Islet of Langerhans (tissue), 1 donor: Measurements from ENCODE around the gene THSD4.

ENCODE experiments used
- FAIRE-seq: peaks from one replicate; lab custom pipeline; 2011; peaks lifted over from hg19 to GRCh38; lab: Jason Lieb, UNC

The THSD4 gene

DNA sequence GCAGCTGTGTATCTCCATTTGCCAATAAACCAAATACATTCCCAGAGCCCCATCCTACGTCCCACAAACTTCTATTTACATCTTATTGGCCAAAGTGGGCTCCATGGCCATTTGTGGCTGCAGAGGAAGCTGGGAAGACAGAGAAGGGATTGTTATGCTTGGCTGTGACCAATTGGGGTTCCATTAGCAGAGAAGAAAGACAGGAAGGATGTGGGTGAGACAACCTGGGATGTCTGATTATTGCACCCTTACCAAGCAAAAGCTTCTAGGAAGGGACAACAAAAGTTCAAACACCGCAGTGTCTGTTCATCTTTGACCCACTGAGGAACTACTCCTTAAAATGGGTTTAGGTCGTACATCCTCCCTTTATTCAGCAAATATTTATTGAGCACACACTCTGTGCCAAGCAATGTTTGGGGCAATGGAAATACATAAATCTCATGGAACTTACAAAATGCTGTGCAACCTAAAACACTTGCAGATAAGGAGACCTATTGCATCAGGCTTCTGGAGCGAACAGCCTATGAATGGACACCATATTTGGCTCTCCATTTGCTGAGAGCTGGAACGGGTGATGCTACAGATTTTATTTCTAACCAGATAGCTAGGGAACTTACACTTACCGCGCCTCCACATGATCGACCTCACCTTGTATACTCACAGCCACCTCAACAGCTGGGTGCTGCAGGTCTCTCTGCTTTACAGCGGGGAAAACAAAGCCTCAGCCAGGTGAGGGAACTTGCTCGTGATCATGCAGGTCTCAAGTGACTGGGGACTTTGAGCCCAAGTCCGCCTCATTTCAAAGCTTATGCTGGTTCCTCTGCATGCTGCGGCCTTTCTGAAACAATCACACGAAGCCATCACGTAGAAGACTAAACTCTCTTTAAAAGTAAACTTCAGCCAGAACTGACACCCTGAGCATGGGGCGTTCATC is 673.6 kb downstream of the THSD4 start:
- FAIRE-seq, result no peak

- no peak for FAIRE-seq
Measured at GRCh38 chr15:71789616-71790015, 674.3 kb downstream of the THSD4 start.

DNA sequence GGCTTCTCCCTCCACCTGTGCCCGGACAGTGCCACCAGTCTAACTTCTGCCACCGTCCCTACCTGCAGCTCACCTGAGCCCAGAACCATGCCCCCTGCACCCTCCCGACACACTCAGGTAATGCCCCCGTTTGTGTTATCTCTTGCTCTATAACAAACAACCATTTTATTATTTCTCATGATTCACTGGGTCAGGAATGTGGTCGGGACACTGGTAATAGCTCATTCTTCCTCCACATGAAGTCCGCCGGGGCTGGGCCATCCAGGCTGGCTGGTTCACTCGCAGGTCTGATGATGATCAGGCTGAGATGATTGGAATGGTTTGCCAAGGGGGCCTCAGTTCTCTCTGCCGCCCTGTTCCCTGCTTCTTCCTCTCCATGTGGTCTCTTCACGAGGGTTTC is 674.8 kb downstream of the THSD4 start:
- no peak for FAIRE-seq

- FAIRE-seq, result no peak
Measured at GRCh38 chr15:71791975-71792374, 676.7 kb downstream of the THSD4 start.

DNA sequence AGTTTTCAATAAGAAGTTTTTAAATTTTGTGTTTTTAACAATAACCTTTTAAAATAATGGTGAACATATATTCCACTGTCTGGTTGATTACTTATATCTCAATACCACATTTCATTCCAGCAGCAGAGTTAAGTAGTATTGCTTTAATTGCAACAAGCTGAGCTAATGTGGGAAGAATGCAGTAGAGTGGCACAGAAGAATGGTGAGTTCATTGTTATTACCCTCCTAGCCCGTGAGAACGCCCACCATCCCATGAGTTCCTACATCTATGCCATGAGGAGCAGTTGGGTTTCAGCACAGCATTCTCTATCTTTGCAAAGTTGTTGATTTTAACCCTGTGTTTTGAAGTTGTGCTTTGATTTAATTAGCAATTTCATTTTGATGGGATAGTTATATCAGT is 677.2 kb downstream of the THSD4 start:
- no peak for FAIRE-seq

DNA sequence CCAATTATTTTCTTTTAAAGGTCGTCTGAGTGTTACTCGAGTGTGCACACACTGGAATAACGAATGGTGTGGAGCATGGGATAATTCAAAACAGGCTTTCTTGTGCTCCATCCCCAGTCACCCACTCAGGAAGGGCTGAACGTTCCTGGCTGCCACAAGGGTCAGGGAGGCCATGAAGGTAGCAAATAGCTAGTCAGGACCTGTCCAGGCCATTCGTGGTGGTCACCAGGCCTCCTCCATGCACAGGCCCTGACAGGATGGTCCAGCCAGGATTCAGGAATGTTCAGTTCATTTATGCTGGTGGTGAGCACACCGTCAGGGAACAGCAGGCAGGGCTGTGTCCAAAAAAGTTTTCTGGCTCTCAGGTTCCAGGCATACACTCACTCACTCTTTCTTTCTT is 683.4 kb downstream of the THSD4 start:
- no peak for FAIRE-seq

GRCh38 chr15:71800190-71800589 is 684.9 kb downstream of the THSD4 start:
- no peak for FAIRE-seq

DNA sequence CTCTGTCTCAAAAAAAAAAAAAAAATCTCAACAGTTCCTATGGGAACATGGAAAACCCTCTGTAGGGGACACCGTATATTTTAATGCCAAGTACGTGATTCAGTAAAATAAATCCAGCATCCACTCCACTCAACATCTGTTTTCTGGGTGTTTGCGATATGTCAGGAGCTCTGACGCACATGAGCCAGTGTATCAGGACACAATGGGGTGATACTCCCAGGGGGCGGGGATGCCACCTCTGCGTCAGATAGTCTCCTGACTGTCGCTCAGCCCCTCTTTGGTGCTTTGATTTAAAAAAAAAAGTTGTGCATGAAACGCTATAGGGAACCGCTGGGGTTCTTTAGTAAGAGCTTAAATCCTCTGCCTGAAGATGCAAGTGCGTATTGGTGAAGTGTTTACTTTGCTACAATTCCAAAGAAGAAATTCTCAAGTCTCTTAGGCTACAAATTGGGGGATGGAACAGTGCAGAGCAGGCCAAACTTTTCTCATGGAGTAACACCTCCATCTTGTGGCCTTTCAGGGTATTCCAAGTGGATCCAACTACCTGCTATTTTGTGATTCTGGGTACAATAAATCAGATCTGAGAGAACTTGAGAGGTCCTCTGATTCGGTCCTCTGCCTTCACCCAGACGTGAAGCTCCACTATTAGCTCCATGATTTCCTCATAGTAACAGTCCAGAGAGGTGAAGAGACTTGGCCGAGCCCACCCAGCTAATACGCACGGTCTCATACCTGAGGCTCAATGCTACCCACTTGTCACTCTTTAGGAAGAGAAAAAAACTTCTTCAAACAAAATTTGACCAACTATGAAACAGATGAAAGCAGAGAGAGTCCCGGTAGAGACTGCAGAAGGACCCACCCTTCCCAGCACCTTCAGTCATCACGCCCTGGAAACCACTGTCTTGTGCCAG is 685.8 kb downstream of the THSD4 start:
- FAIRE-seq, result peak; percentile 83

DNA sequence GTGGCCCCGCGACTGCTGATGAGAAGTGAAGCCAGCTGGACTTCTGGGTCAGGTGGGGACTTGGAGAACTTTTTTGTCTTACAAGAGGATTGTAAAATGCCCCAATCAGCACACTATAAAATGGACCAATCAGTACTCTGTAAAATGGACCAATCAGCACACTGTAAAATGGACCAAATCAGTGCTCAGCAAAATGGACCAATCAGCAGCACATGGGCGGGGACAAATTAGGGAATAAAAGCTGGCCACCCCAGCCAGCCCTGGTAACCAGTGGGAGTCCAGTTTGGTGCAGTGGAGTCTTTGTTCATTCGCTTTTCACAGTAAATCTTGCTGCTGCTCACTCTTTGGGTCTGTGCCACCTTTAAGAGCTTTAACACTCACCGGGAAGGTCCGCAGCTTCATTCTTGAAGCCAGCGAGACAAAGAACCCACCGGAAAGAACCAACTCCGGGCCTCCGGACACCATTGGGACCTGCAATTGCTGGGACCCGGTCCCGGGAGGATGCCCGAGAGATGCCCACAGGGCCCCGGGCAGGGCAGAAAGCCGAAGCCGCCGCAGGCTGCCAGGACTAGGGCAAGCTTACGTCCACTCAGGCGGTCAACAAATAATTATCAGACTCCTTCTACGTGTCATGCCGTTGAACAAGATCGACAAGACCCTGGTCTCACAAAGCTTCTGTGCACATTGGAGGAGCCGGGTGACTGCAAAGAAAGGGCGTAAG is 686.8 kb downstream of the THSD4 start:
- FAIRE-seq, result no peak

DNA sequence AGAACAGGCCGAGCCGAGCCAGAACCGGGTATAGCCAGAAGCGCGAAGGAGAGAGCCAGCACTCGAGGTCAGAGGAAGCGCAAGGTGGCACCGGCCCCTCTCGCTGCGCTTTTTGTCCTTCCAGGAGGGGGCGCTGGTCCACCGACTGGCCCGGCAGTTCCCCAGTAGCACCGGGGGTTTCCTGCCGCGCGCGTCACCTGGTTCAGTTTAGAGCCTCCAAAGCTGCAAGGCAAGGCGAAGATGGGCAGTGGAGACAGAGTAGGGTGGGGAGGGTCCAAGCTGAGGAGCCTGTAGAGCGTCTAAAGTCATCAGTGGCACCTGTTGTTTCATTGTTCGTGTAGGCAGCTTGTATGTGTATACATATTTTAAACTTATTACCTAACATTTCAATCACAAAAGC is 687.5 kb downstream of the THSD4 start:
- FAIRE-seq, result no peak

DNA sequence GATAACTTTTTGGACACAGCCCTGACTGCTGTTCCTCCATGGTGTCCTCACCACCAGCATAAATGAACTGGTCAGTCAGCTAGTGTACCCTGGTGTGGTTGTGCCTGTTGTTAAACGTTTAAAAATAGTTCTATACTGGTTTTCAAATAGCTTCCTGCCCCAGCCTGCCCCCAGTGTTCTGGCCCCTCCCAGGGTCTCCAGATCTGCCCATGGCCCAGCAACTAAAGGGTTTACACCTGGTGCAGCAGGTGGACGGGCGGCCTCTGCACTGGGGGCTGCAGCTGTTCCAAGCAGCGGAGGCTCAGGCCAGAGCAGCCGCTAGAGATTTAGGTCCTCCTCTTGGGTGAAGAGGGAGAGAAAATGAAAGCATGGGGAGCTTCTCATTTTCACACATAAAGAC is 689.0 kb downstream of the THSD4 start:
- FAIRE-seq, result no peak

- no peak for FAIRE-seq
Measured at GRCh38 chr15:71804695-71805470, 689.6 kb downstream of the THSD4 start.

DNA sequence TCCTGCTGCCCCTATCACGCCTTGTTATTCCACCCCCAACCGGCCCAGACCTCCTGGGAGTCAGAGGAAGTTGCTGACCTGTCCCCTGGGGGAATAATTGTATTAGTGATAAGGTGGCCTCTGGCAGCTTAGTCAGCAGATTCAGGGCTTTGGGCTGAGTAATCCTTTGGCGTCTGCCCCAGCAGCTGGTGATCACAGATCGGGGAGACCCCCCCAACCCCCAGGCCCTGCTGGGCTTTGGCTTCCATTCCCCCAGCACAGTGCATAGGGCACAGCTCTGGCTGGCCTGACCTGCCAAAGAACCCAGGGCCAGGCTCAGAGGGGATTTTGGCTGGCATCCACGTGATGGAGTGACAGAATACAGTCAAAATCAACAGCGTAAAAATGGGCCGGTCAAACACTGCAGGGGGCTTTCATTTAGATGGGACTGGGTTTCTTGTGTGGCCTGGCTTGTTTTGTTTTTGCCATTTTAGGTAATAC is 691.2 kb downstream of the THSD4 start:
- FAIRE-seq, result no peak

- no peak for FAIRE-seq
Measured at GRCh38 chr15:71807125-71807629, 691.9 kb downstream of the THSD4 start.

DNA sequence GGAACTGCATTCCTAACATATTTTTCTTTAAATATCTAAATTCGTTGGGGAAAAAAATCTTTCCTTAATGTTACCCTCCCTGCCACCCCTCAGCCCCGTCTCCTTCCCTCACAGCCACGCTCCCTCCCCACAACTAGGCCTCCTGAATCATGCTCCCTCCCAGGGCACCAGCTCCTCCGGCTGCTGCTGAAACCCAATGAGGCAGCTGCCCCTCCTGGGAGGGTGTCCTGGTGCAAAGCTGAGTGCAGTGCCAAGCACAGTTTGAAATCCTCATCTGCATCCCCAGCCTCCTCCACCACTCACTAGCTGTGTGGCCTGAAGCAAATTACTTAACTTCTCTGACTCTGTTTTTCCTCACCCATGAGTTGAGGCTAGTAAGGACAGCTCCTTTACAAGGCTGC is 692.4 kb downstream of the THSD4 start:
- no peak for FAIRE-seq

DNA sequence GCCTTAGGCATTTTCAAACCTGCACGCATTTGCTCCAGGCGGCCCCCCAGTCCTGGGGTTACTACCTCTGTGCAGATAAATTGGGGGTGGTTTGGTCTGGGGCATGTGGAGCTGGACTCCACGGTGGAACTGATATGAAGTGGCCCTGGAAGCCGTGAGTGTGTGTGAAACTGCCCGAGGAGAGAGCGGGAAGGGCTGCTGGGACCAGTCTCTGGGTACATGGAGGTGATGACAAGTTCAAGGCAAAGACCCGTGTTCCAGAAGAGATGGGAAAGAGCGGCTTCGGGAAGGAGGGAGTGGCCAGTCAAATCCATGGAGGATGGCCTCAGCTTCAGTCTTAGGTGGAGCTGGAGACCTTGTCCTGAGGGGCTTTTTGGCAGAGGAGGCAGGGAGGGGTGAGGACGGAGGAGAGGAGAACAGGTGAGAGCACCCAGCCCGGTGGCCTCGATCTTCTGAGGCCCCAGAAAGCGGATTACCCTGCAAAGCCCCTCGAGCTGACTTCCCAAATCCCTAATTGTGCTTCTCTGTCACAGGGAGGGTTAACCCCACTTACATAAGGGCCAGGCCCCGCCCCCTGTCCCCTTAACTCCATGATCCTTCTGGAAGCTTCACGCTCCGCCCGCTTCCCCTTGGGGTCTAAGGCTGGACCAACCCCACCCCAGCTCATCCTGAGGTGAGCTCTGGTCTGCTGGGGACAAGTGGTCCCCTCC is 693.2 kb downstream of the THSD4 start:
- FAIRE-seq, result no peak

DNA sequence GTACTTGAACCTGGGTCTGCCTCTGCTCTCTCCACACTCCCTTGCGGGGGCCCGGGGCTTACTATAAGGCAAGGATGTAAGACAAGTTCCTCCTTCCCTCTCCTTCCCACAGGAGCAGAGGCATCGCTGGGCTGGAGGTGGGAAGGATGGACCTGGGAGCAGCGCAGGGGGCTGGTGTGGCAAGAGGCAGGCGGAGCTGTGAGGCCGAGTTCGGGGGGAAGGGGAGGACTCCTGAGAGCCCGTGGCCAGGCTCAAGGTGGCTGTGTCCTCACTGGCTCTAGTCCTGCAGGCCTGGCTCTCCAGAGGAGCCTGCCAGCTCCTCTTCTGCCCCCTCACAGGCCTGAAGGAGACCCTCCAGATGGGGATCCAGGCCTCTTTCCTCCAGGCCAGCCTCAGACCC is 694.1 kb downstream of the THSD4 start:
- no peak for FAIRE-seq

DNA sequence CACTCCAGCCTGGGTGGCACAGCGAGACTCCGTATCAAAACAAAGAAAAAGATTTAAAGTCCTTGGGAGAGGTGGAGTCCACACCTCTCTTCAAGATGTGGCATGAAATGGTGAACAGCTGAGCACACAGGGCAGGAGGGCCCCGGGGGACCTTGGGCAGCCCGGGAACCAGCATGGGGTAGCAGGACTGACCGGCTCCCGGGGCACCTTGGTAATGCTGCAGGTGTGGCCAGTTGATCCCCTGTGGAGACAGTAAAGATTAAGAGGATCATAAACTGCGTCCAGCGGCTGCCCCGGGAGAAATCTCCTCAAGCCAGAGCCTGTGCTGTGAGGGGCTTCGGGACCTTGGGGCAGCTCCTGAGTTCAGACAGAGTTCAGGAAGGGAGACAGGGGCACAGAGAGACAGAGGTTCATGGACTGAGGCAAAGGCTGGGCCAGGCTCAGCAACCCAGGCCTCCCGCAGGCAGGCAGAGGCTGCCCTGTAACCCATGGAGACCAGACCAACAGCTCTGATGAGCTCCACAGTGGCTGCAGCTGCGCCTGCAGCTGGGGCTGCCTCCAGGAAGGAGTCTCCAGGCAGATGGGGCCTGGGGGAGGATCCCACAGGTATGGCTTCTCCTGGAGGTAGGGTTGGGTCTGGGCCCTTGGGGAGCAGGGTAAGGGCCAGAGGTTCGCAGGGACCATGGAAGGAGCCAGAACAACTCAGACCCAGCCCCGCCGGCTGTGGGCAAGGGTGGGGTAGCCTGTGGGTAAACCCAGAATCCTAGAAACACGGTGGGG is 695.2 kb downstream of the THSD4 start, which contains the start of gene NR2E3:
NR2E3 (plus strand) TSS at position 299 of the 780 bp plus-strand sequence; CDS start at position 489, 190 bp downstream.
- FAIRE-seq, result no peak

DNA sequence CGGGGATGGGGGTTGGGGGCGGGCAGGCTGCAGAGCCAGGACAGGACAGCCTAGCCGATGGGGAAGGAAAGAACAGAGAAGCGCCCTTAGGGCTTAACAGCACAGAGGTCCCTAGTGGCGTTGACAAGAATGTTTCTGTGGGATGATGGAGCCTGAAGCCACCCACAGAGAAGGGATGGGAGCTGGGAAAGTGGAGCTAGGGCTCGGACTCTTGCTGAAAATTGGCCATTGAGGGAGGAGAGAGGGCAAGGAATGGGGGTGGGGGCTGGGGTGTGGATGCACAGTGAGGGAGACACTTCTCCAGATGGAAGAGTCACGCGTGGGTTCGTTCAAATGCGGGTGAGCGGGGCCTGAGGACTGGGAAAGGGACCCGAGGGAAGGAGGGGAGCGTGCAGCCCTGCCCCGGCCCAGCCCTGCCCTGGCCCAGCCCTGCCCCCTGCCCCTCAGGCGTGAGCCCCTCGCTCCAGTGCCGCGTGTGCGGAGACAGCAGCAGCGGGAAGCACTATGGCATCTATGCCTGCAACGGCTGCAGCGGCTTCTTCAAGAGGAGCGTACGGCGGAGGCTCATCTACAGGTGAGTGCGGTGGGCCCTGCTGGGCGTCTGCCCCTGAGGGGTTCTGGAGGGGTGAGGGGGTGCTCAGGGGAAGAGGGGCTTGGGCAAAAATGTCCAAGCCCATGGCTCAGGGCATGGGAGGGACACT is 695.9 kb downstream of the THSD4 start:
- no peak for FAIRE-seq
